ENCODE results near the gene M1AP. TPM values are rescaled to one million over a fixed set of nuclear protein-coding genes. Genes with fewer than 3 reads are reported as not detected.

M1AP gene
- total and polyA plus RNA-seq, 2 of the 8 experiments (the other 6 are each of a cell fraction or from before 2014, with no cell fraction given) = 4.8 TPM

- no peaks in the 10 kb centered on the region for H3K79me1 ChIP-seq (ENCODE audit: low read depth, low read length)
- H3K9me3 ChIP-seq (ENCODE audit: insufficient read depth in 2 of 2, low read depth in 1 of 2, low read length in 1 of 2) = no peaks in the 10 kb centered on the region
- H2BK20ac ChIP-seq (ENCODE audit: low read length) = no peak overlapping the region
- no peak overlapping the region for H3K9ac ChIP-seq (replicated peaks in 1 of 4; ENCODE audit: extremely low read depth in 1 of 4, low read depth in 3 of 4, low read length in 3 of 4)
- H2AFZ ChIP-seq (ENCODE audit: low read length) = no peak overlapping the region
- no peak overlapping the region for H3K23ac ChIP-seq (ENCODE audit: insufficient read length)
- no peak overlapping the region for H3K27ac ChIP-seq (ENCODE audit: low read depth, low read length)
- peaks cover 0 to 4% of the 10 kb centered on the region in 2 experiments for H4K20me1 ChIP-seq (replicated peaks in 1 of 2; ENCODE audit: control insufficient read depth in 1 of 2, insufficient read depth in 2 of 2, low read length in 2 of 2)
- H3K14ac ChIP-seq (ENCODE audit: insufficient read length) = no peak overlapping the region
- no peak overlapping the region for H2BK15ac ChIP-seq (ENCODE audit: low read length)
- H3K23me2 ChIP-seq (ENCODE audit: low read depth, low read length) = peaks cover 5% of the 10 kb centered on the region; the same call in 1 of the 2 replicates
- no peak overlapping the region for H2AK5ac ChIP-seq (ENCODE audit: low read depth, low read length)
- no peak overlapping the region for H4K5ac ChIP-seq (ENCODE audit: insufficient read length, low read depth, low read length)
- H3K4me3 ChIP-seq (ENCODE audit: extremely low read depth in 1 of 4, insufficient read depth in 2 of 4, low read depth in 3 of 4, low read length in 4 of 4) = no peak overlapping the region
- no peak overlapping the region for H3K56ac ChIP-seq (replicated peaks; ENCODE audit: insufficient read length, low read depth, low read length)
- WGBS, 2 experiments (ENCODE audit: extremely low coverage in 1 of 2, insufficient coverage in 1 of 2, insufficient read length in 1 of 2, insufficient replicate concordance in 2 of 2, low coverage in 1 of 2, low lambda C conversion rate in 2 of 2, missing lambda C conversion rate in 1 of 2) = 29% methylated on average over 5 of the region's 5 CpGs; no CpG with 5 or more reads in 1 of the 2 experiments
- no peak overlapping the region for H4K8ac ChIP-seq (ENCODE audit: extremely low read depth, insufficient read depth, low read length)
- H3K18ac ChIP-seq (ENCODE audit: extremely low read depth, low read length) = no peak overlapping the region
- H3K4me1 ChIP-seq (replicated peaks in 1 of 4; ENCODE audit: control insufficient read depth in 3 of 4, insufficient read depth in 4 of 4, low read length in 3 of 4) = peaks cover 0 to 7% (median 5%) of the 10 kb centered on the region in 4 experiments; a peak in 6 of 7 replicates
- no peaks in the 10 kb centered on the region for H3K79me2 ChIP-seq (ENCODE audit: control insufficient read depth in 1 of 2, insufficient read depth in 2 of 2, low read length in 2 of 2)
- H3K4ac ChIP-seq (replicated peaks; ENCODE audit: insufficient read length, low read depth, low read length) = no peak overlapping the region
- no peak overlapping the region for H2BK5ac ChIP-seq (ENCODE audit: low read depth, low read length)
- H3K36me3 ChIP-seq (ENCODE audit: control insufficient read depth in 2 of 4, insufficient read depth in 4 of 4, low read length in 3 of 4) = no peaks in the 10 kb centered on the region; a peak in 1 of 8 replicates
- peaks cover 0 to 28% (median 22%) of the 10 kb centered on the region in 4 experiments; a peak in 6 of 7 replicates for H3K27me3 ChIP-seq (replicated peaks in 1 of 4; ENCODE audit: control insufficient read depth in 3 of 4, extremely low read depth in 1 of 4, insufficient read depth in 3 of 4, low read length in 3 of 4)
- 0 out of 2 replicates have a peak overlapping the region, but pooled peaks have one; percentile 23 for H2BK12ac ChIP-seq (ENCODE audit: low read depth, low read length)
- CTCF ChIA-PET (ENCODE audit: partially characterized antibody) = interaction anchor here (0.8 to 7.5 kb wide), 7 partner anchors 12 to 79 kb away, joined by 3 to 56 read pairs (median 4); no protein-coding TSS in a partner anchor
- POLR2A ChIA-PET (ENCODE audit: partially characterized antibody) = interaction anchor here (1.0 to 2.2 kb wide), 3 partner anchors 18 to 119 kb away, joined by 3 to 10 read pairs (median 3); partner anchors contain the start of genes AUP1 and HTRA2
- H3K4me2 ChIP-seq (ENCODE audit: insufficient read depth in 1 of 2, low read depth in 2 of 2, low read length in 2 of 2) = peak overlapping the region; percentile 8 to 15; a peak in 2 of 4 replicates
- FAIRE-seq (no peak), DNase-seq (ENCODE audit: low read depth in 1 of 2, low spot score in 2 of 2) (no peak)
- no peak overlapping the region for H2BK120ac ChIP-seq (replicated peaks; ENCODE audit: low read depth, low read length)
- TF ChIP-seq POLR2A (IDR thresholded peaks at IDR 0.05; ENCODE audit: control extremely low read depth in 1 of 2, low read depth in 2 of 2, low read length in 2 of 2) = no peak
- TF ChIP-seq EP300 (IDR thresholded peaks at IDR 0.05; ENCODE audit: borderline replicate concordance in 1 of 2, low read depth in 2 of 2, low read length in 2 of 2) = no peak
- no peak for TF ChIP-seq JUND (IDR thresholded peaks at IDR 0.05; ENCODE audit: low read length)
- TF ChIP-seq RAD21 (IDR thresholded peaks at IDR 0.05 in 1 of 2, conservative IDR thresholded peaks at IDR 0.05 in 1 of 2; ENCODE audit: low read depth in 2 of 2, low read length in 2 of 2) = 0 out of 4 replicates have a peak, but pooled peaks of 1 of the 2 experiments have one; percentile 3
- TF ChIP-seq BACH1 (IDR thresholded peaks at IDR 0.05; ENCODE audit: low read length) = no peak
- peak; percentile 17; the same call in 1 of the 2 replicates for TF ChIP-seq EGR1 (IDR thresholded peaks at IDR 0.05; ENCODE audit: borderline replicate concordance, low read depth, low read length)
- peak in 1 of 3 experiments; percentile 4; a peak in 1 of 4 replicates for TF ChIP-seq CTCF (IDR thresholded peaks at IDR 0.05; ENCODE audit: control extremely low read depth in 1 of 3, insufficient read depth in 1 of 3, low read depth in 1 of 3, low read length in 3 of 3)
- no peak for TF ChIP-seq SAP30 (IDR thresholded peaks at IDR 0.05; ENCODE audit: insufficient read depth, insufficient replicate concordance, low read length)
- TF ChIP-seq CHD1 (IDR thresholded peaks at IDR 0.05; ENCODE audit: low read depth, low read length) = no peak
- no peak for TF ChIP-seq CREB1 (IDR thresholded peaks at IDR 0.05)
- H4K91ac ChIP-seq (replicated peaks; ENCODE audit: insufficient read length, low read length) = no peak overlapping the region
Observed at GRCh38 chr2:74559912-74560311, 88.2 kb downstream of the M1AP start.
